Measurements from ENCODE around the gene RTP5. TPM values are rescaled to one million over a fixed set of nuclear protein-coding genes. Genes with fewer than 3 reads are reported as not detected.
A peak's percentile ranks its signal among the peaks of the same experiment; 100 is the strongest.

RTP5 gene
- total RNA-seq, 2 experiments from 2014 or later = 0.30 to 0.36 TPM

GRCh38 chr2:241863536-241863954 lies 6.0 kb upstream of the RTP5 start:
- H3K36me3 ChIP-seq (ENCODE audit: insufficient read depth, low read length) = no peaks in the 10 kb centered on the region
- ChIA-PET CTCF (no interaction called here), POLR2A (no interaction called here)
- Mint-ChIP-seq H3K27ac (peak overlapping the region; percentile 48), H3K9me3 (no peaks in the 10 kb centered on the region), H3K4me3 (peak overlapping the region; percentile 61), H3K27me3 (peaks cover 41% of the 10 kb centered on the region), H3K4me1 (ENCODE audit: low read depth) (peaks cover 66% of the 10 kb centered on the region), H3K36me3 (ENCODE audit: low read depth) (no peaks in the 10 kb centered on the region)
- intact Hi-C loops (cut with DNase I, micrococcal nuclease) = loop anchor here in 1 of 2 experiments (10.0 kb wide), 1 partner anchor 49 kb away; no protein-coding TSS in a partner anchor
- DNase-seq (peak in 4 of 14 experiments; percentile 38 to 73 (median 63)), ATAC-seq (ENCODE audit: poor library complexity) (no peak)
- peaks cover 0 to 6% of the 10 kb centered on the region in 2 experiments for H3K27me3 ChIP-seq (ENCODE audit: control insufficient read depth in 1 of 2, insufficient read depth in 2 of 2, low read length in 2 of 2)
- no peak overlapping the region for H3K27ac ChIP-seq (ENCODE audit: low read depth in 1 of 2, low read length in 2 of 2)
- peak overlapping the region; percentile 37 for H3K4me3 ChIP-seq (ENCODE audit: low read length)
- H3K9me3 ChIP-seq (ENCODE audit: control insufficient read depth in 1 of 2, insufficient read depth in 1 of 2, low read length in 2 of 2) = no peaks in the 10 kb centered on the region
- TF ChIP-seq, protein P1, sequence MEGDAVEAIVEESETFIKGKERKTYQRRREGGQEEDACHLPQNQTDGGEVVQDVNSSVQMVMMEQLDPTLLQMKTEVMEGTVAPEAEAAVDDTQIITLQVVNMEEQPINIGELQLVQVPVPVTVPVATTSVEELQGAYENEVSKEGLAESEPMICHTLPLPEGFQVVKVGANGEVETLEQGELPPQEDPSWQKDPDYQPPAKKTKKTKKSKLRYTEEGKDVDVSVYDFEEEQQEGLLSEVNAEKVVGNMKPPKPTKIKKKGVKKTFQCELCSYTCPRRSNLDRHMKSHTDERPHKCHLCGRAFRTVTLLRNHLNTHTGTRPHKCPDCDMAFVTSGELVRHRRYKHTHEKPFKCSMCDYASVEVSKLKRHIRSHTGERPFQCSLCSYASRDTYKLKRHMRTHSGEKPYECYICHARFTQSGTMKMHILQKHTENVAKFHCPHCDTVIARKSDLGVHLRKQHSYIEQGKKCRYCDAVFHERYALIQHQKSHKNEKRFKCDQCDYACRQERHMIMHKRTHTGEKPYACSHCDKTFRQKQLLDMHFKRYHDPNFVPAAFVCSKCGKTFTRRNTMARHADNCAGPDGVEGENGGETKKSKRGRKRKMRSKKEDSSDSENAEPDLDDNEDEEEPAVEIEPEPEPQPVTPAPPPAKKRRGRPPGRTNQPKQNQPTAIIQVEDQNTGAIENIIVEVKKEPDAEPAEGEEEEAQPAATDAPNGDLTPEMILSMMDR (IDR thresholded peaks at IDR 0.05) = no peak
- H3K4me1 ChIP-seq (ENCODE audit: insufficient read depth, low read length) = peaks cover 93% of the 10 kb centered on the region

DNA sequence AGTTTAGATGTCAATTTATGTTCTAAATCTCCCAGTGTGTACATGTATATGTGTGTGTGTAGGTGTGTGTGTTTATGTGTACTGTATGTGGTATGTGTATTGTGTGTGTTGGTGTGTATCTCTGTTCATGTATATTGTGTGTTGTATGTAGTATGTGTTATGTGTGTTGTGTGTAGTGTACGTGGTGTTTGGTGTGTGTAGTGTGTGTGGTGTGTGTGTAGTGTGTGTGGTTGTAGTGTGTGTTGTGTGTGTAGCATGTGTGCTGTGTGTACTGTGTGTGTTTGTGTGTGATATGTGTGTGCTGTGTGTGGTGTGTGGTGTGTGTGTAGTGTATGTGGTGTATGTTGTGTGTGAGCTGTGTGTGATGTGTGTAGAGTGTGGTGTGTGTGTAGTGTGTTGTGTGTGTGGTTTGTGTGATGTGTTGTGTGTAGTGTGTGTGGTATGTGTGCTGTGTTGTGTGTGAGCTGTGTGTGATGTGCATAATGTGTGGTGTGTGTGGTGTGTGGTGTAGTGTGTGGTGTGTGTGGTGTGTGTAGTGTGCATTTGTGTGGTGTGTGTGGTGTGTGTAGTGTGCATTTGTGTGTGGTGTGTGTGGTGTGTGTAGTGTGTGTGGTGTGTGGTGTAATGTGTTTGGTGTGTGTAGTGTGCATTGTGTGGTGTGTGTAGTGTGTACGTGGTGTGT lies 5.2 kb upstream of the RTP5 start:
- no peak overlapping the region for H3K27ac ChIP-seq (ENCODE audit: low read depth in 1 of 2, low read length in 2 of 2)
- no peak overlapping the region for H3K4me3 ChIP-seq (ENCODE audit: low read length)
- peak overlapping the region; percentile 49 for H3K4me3 Mint-ChIP-seq
- ChIA-PET POLR2A (no interaction called here), CTCF (no interaction called here)
- no peaks in the 10 kb centered on the region for H3K9me3 Mint-ChIP-seq
- H3K27me3 ChIP-seq (ENCODE audit: control insufficient read depth in 1 of 2, insufficient read depth in 2 of 2, low read length in 2 of 2) = peaks cover 0 to 6% of the 10 kb centered on the region in 2 experiments
- DNase-seq = no peak
- intact Hi-C loops (cut with DNase I, micrococcal nuclease) = loop anchor here in 1 of 2 experiments (10.0 kb wide), 1 partner anchor 50 kb away; no protein-coding TSS in a partner anchor
- peaks cover 70% of the 10 kb centered on the region for H3K4me1 Mint-ChIP-seq (ENCODE audit: low read depth)
- H3K27ac Mint-ChIP-seq = peak overlapping the region; percentile 3
- TF ChIP-seq, protein P1 (IDR thresholded peaks at IDR 0.05) = no peak
- no peaks in the 10 kb centered on the region for H3K9me3 ChIP-seq (ENCODE audit: control insufficient read depth in 1 of 2, insufficient read depth in 1 of 2, low read length in 2 of 2)
- no peaks in the 10 kb centered on the region for H3K36me3 ChIP-seq (ENCODE audit: insufficient read depth, low read length)
- no peak for ATAC-seq (ENCODE audit: poor library complexity)
- H3K4me1 ChIP-seq (ENCODE audit: insufficient read depth, low read length) = peaks cover 93% of the 10 kb centered on the region
- H3K36me3 Mint-ChIP-seq (ENCODE audit: low read depth) = no peaks in the 10 kb centered on the region
- H3K27me3 Mint-ChIP-seq = peaks cover 41% of the 10 kb centered on the region

- no peaks in the 10 kb centered on the region for H3K36me3 Mint-ChIP-seq (ENCODE audit: low read depth)
- ChIA-PET POLR2A (no interaction called here), CTCF (no interaction called here)
- intact Hi-C loops (cut with DNase I, micrococcal nuclease) = loop anchor here in 1 of 2 experiments (5.0 to 10.0 kb wide), 2 partner anchors 33 to 50 kb away; no protein-coding TSS in a partner anchor
- Histone ChIP-seq H3K4me1 (ENCODE audit: insufficient read depth, low read length) (peaks cover 93% of the 10 kb centered on the region), H3K9me3 (ENCODE audit: control insufficient read depth in 1 of 2, insufficient read depth in 1 of 2, low read length in 2 of 2) (no peaks in the 10 kb centered on the region), H3K27me3 (ENCODE audit: control insufficient read depth in 1 of 2, insufficient read depth in 2 of 2, low read length in 2 of 2) (peaks cover 0 to 6% of the 10 kb centered on the region in 2 experiments), H3K27ac (ENCODE audit: low read depth in 1 of 2, low read length in 2 of 2) (no peak overlapping the region), H3K36me3 (ENCODE audit: insufficient read depth, low read length) (no peaks in the 10 kb centered on the region), H3K4me3 (ENCODE audit: low read length) (no peak overlapping the region)
- TF ChIP-seq, protein P1 (IDR thresholded peaks at IDR 0.05) = no peak
- H3K27me3 Mint-ChIP-seq = peaks cover 38% of the 10 kb centered on the region
- ATAC-seq (ENCODE audit: poor library complexity) (no peak), DNase-seq (no peak)
- H3K4me3 Mint-ChIP-seq = no peak overlapping the region
- H3K27ac Mint-ChIP-seq = no peak overlapping the region
- H3K4me1 Mint-ChIP-seq (ENCODE audit: low read depth) = peaks cover 67% of the 10 kb centered on the region
- no peaks in the 10 kb centered on the region for H3K9me3 Mint-ChIP-seq
These were observed 4.7 kb upstream of the RTP5 start for GRCh38 chr2:241864850-241865213.
